Hepatocyte (in vitro differentiated cells): ENCODE data around the gene PNMA5.

ENCODE experiments used
- EZH2 ChIP-seq: fragments of 200-600 bp; sonication (generic); IDR thresholded peaks from 2 replicates; pipeline ENCODE4 v1.6.1; 2016; ENCODE audit warnings: antibody characterized with exemption, mild to moderate bottlenecking, borderline replicate concordance
- TF ChIP-seq, protein P1 (sequence below): fragments of 200-600 bp; sonication (generic); IDR thresholded peaks from 2 replicates; pipeline ENCODE4 v1.5.1; 2016; ENCODE audit warnings: antibody characterized with exemption, mild to moderate bottlenecking; ENCODE audit not compliant: poor library complexity

DNA sequence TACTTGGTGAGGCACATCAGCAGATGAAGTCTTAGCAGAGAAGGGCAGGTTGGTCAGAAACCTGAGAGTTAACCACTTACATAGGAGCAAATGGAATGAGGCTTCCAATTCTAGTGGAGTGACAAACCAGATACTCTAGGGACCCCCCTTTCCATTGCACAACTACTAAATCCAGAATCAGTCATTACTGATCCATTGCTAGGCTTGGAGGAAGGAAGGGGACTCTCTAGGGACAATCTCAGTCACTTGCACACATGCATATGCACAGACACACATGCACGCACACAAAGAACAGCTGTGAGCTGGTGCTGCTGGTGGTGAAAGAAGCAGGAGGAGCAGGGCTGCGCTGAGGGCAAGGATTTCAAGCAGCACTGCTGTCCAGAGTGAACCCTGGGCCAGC is 25.7 kb downstream of the PNMA5 start:
- TF ChIP-seq, protein P1, sequence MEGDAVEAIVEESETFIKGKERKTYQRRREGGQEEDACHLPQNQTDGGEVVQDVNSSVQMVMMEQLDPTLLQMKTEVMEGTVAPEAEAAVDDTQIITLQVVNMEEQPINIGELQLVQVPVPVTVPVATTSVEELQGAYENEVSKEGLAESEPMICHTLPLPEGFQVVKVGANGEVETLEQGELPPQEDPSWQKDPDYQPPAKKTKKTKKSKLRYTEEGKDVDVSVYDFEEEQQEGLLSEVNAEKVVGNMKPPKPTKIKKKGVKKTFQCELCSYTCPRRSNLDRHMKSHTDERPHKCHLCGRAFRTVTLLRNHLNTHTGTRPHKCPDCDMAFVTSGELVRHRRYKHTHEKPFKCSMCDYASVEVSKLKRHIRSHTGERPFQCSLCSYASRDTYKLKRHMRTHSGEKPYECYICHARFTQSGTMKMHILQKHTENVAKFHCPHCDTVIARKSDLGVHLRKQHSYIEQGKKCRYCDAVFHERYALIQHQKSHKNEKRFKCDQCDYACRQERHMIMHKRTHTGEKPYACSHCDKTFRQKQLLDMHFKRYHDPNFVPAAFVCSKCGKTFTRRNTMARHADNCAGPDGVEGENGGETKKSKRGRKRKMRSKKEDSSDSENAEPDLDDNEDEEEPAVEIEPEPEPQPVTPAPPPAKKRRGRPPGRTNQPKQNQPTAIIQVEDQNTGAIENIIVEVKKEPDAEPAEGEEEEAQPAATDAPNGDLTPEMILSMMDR = no peak
- no peak for TF ChIP-seq EZH2
